ENCODE data around the gene ERP44.
"Not testable (repeated sequence)": the region's sequence is repeated elsewhere in the genome, so short reads cannot be mapped to it uniquely, and the experiment has no call there.

DNA sequence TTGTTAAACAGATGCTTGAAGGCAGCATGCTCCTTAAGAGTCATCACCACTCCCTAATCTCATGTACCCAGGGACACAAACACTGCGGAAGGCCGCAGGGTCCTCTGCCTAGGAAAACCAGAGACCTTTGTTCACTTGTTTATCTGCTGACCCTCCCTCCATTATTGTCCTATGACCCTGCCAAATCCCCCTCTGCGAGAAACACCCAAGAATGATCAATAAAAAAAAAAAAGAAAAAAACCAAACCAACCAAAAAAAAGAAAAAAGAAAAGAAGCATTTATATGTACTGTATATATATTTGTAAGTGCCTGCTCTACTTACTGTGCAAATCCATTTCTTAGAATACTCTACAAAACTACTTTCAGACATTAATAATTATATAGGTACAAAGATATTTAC is 29.7 kb downstream of the ERP44 start:
- TF ChIP-seq, protein P1, sequence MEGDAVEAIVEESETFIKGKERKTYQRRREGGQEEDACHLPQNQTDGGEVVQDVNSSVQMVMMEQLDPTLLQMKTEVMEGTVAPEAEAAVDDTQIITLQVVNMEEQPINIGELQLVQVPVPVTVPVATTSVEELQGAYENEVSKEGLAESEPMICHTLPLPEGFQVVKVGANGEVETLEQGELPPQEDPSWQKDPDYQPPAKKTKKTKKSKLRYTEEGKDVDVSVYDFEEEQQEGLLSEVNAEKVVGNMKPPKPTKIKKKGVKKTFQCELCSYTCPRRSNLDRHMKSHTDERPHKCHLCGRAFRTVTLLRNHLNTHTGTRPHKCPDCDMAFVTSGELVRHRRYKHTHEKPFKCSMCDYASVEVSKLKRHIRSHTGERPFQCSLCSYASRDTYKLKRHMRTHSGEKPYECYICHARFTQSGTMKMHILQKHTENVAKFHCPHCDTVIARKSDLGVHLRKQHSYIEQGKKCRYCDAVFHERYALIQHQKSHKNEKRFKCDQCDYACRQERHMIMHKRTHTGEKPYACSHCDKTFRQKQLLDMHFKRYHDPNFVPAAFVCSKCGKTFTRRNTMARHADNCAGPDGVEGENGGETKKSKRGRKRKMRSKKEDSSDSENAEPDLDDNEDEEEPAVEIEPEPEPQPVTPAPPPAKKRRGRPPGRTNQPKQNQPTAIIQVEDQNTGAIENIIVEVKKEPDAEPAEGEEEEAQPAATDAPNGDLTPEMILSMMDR (IDR thresholded peaks at IDR 0.05) = not testable (repeated sequence)
- not testable (repeated sequence) for TF ChIP-seq POLR2A, POLR2AphosphoS5 (IDR thresholded peaks at IDR 0.05)

All from breast epithelium (tissue), 3 donors.